PC-3 (cell line): ENCODE results near the gene CDC25A. TPM values are rescaled to one million over a fixed set of nuclear protein-coding genes. Genes with fewer than 3 reads are reported as not detected.

Experiments
- ATAC-seq: fragments of 200-7000 bp; cut with Tn5 transposase; 2 replicates; pipeline ENCODE4 v1.9.1; 2020; ENCODE audit warnings: mild to moderate bottlenecking, moderate library complexity
- BruUV-seq: library from RNA; stranded (reverse); fragments of 400-500 nt; replicated peaks from 2 replicates; lab custom pipeline; 2021; lab: Mats Ljungman, UMichigan
- CTCF ChIA-PET: fragments of 300-600 bp; sonication (Branson Sonifier 250); formaldehyde crosslinking; loops from one replicate; lab custom pipeline; 2022; ENCODE audit warnings: antibody characterized with exemption; lab: Charles Lee
- POLR2A ChIA-PET: fragments of 300-600 bp; sonication (Branson Sonifier 250); formaldehyde crosslinking; loops from one replicate; lab custom pipeline; 2022; ENCODE audit warnings: antibody characterized with exemption; ENCODE audit not compliant: unreplicated experiment; lab: Charles Lee
- DNase-seq: peaks from one replicate; pipeline ENCODE4 v3.0.0-alpha.2; 2015
- H2AFZ ChIP-seq: fragments of 300-600 bp; sonication (generic); 2 replicates; pipeline ENCODE4 v1.6.0; 2016; ENCODE audit warnings: antibody characterized with exemption, low read length
- H3F3A ChIP-seq: fragments of 300-600 bp; sonication (generic); one replicate; pipeline ENCODE4 v1.6.0; 2017; ENCODE audit warnings: antibody characterized with exemption, low read length, control low read depth, mild to moderate bottlenecking; ENCODE audit not compliant: unreplicated experiment
- H3K27ac ChIP-seq: fragments of 300-600 bp; sonication (generic); 2 replicates; pipeline ENCODE4 v1.5.1; 2016; ENCODE audit warnings: mild to moderate bottlenecking, low read length
- H3K27me3 ChIP-seq: fragments of 300-600 bp; sonication (generic); 2 replicates; pipeline ENCODE4 v1.6.1; 2016; ENCODE audit warnings: low read length, mixed read lengths
- H3K36me3 ChIP-seq: fragments of 300-600 bp; sonication (generic); 2 replicates; pipeline ENCODE4 v1.6.1; 2016; ENCODE audit warnings: low read depth, mixed run types, low read length, mixed read lengths
- H3K4me1 ChIP-seq: fragments of 300-600 bp; sonication (generic); 2 replicates; pipeline ENCODE4 v1.5.1; 2016; ENCODE audit warnings: low read length; ENCODE audit not compliant: insufficient read depth
- H3K4me2 ChIP-seq: fragments of 300-600 bp; sonication (generic); 2 replicates; pipeline ENCODE4 v1.6.0; 2016; ENCODE audit warnings: low read length
- H3K4me3 ChIP-seq: fragments of 300-600 bp; sonication (generic); 2 replicates; pipeline ENCODE4 v1.5.1; 2016; ENCODE audit warnings: mild to moderate bottlenecking, low read length, mixed read lengths
- H3K79me2 ChIP-seq: fragments of 300-600 bp; sonication (generic); 2 replicates; pipeline ENCODE4 v1.6.1; 2017; ENCODE audit warnings: low read length, mixed read lengths
- H3K9ac ChIP-seq: fragments of 300-600 bp; sonication (generic); 2 replicates; pipeline ENCODE4 v1.6.0; 2016; ENCODE audit warnings: mild to moderate bottlenecking, low read length
- H3K9me2 ChIP-seq: fragments of 300-600 bp; sonication (generic); replicated peaks from 2 replicates; pipeline ENCODE4 v1.6.1; 2016; ENCODE audit warnings: mixed run types, low read length, mixed read lengths
- H3K9me3 ChIP-seq: fragments of 300-600 bp; sonication (generic); 2 replicates; pipeline ENCODE4 v1.6.1; 2016; ENCODE audit warnings: low read length, mixed read lengths
- H4K20me1 ChIP-seq: fragments of 300-600 bp; sonication (generic); 2 replicates; pipeline ENCODE4 v1.6.1; 2016; ENCODE audit warnings: low read length, mixed read lengths
- EZH2 ChIP-seq: fragments of 300-600 bp; sonication (generic); IDR thresholded peaks from one replicate; pipeline ENCODE4 v1.6.1; 2017; ENCODE audit warnings: antibody characterized with exemption, mild to moderate bottlenecking, low read length; ENCODE audit not compliant: unreplicated experiment
- EZH2phosphoT487 ChIP-seq: fragments of 300-600 bp; sonication (generic); IDR thresholded peaks from 2 replicates; pipeline ENCODE4 v1.6.1; 2018; ENCODE audit warnings: mild to moderate bottlenecking, antibody characterized with exemption, low read length, borderline replicate concordance
- intact Hi-C: fragments of 100-400 bp; cut with micrococcal nuclease; formaldehyde crosslinking; loops from 2 replicates; pipeline ENCODE4 v1.9.0; 2023
- total RNA-seq: library from RNA; depleted of rRNA; stranded (reverse); fragments of >200 nt; gene quantifications from 2 replicates; pipeline ENCODE4 v1.2.3, GENCODE V29; 2014
- TF ChIP-seq, protein P1 (sequence below): fragments of 300-600 bp; sonication (generic); conservative IDR thresholded peaks from 2 replicates; pipeline ENCODE4 v1.5.1; 2017; ENCODE audit warnings: antibody characterized with exemption, low read depth, mild to moderate bottlenecking, low read length

The CDC25A gene
- total RNA-seq, 1 experiment from 2014 or later = 43.0 TPM

DNA sequence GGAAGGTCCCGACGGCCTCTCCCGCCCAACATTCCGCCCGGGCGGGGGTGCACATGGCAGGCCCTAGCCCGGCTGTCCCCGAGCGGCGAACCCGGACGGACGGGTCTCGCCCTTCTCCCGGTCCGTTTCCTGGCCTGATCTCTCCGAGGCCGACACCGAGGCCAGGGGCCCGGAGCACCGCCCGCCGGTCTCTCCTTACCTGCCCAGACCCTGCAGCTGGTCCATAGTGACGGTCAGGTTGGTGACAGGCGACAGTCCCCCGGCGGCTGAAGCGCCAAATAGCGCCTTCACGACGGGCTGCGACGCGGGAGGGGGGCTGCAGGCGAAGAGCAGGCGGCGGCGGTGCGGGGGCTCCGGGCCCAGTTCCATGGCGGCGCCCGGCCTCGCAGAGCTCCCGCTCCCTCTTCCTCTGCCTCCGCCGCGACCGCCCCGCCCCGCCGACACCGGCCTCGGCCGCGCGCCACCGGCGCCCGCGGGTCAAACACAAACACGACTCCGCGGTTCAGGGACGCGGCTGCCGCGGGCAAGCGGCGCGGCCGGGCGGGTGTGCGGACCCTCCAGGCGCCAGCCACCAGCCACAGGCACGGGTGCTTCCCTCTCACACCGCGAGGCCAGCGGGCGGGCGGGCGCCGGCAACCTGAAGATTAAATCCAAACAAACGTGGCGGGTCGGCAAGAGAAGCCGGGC is 495 bp downstream of the CDC25A start:
- no peak for TF ChIP-seq EZH2phosphoT487
- TF ChIP-seq, protein P1, sequence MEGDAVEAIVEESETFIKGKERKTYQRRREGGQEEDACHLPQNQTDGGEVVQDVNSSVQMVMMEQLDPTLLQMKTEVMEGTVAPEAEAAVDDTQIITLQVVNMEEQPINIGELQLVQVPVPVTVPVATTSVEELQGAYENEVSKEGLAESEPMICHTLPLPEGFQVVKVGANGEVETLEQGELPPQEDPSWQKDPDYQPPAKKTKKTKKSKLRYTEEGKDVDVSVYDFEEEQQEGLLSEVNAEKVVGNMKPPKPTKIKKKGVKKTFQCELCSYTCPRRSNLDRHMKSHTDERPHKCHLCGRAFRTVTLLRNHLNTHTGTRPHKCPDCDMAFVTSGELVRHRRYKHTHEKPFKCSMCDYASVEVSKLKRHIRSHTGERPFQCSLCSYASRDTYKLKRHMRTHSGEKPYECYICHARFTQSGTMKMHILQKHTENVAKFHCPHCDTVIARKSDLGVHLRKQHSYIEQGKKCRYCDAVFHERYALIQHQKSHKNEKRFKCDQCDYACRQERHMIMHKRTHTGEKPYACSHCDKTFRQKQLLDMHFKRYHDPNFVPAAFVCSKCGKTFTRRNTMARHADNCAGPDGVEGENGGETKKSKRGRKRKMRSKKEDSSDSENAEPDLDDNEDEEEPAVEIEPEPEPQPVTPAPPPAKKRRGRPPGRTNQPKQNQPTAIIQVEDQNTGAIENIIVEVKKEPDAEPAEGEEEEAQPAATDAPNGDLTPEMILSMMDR = no peak
- no peak for TF ChIP-seq EZH2
- H3K79me2 ChIP-seq = peaks cover 54% of the 10 kb centered on the region
- H3F3A ChIP-seq = no peaks in the 10 kb centered on the region
- H3K9ac ChIP-seq = peak overlapping the region; percentile 98
- intact Hi-C loops = loop anchor here (2.0 kb wide), 2 partner anchors 31 to 53 kb away; partner anchors contain the start of gene ZNF589
- 0 out of 2 replicates have a peak, but pooled peaks cover 3% of the 10 kb centered on the region for H4K20me1 ChIP-seq
- H3K9me3 ChIP-seq = no peaks in the 10 kb centered on the region
- peak overlapping the region; percentile 74 for H3K4me3 ChIP-seq
- peak overlapping the region; percentile 62 for H3K27ac ChIP-seq
- H3K4me2 ChIP-seq = peak overlapping the region; percentile 93
- no TSS peak for BruUV-seq
- H3K9me2 ChIP-seq = no peaks in the 10 kb centered on the region
- peak; percentile 33 for DNase-seq
- H3K27me3 ChIP-seq = no peaks in the 10 kb centered on the region
- H3K36me3 ChIP-seq = peaks cover 31% of the 10 kb centered on the region
- ChIA-PET POLR2A (interaction anchor here (0.9 kb wide), 1 partner anchor 99 kb away, joined by 5 read pairs; no protein-coding TSS in a partner anchor), CTCF (interaction anchor here (1.0 kb wide), 1 partner anchor 99 kb away, joined by 3 read pairs; no protein-coding TSS in a partner anchor)
- H2AFZ ChIP-seq = peak overlapping the region; percentile 86
- peaks cover 17% of the 10 kb centered on the region; the same call in 1 of the 2 replicates for H3K4me1 ChIP-seq
- ATAC-seq = peak; percentile 44

DNA sequence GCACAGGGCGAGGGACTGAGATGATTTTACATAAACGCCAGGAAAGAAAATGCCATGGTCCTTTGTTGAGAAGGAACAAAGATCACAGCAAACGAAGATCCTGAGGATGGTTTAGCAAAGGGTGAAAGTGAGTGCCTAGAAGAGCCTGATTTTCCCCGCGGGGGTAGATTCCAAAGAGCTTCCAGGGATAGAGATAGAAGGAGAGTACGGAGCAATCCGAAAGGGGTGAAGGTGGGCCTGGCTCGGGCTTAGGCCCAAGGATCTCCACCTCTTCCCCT is 977 bp downstream of the CDC25A start:
- H3K4me2 ChIP-seq = peak overlapping the region; percentile 93
- H3K79me2 ChIP-seq = peaks cover 59% of the 10 kb centered on the region
- DNase-seq (no peak), ATAC-seq (no peak)
- no peaks in the 10 kb centered on the region for H3K9me2 ChIP-seq
- peak overlapping the region; percentile 86 for H2AFZ ChIP-seq
- ChIA-PET POLR2A (no interaction called here), CTCF (interaction anchor here (1.0 kb wide), 1 partner anchor 98 kb away, joined by 3 read pairs; no protein-coding TSS in a partner anchor)
- H3F3A ChIP-seq = no peaks in the 10 kb centered on the region
- 0 out of 2 replicates have a peak, but pooled peaks cover 3% of the 10 kb centered on the region for H4K20me1 ChIP-seq
- no TSS peak for BruUV-seq
- H3K27me3 ChIP-seq = no peaks in the 10 kb centered on the region
- peaks cover 36% of the 10 kb centered on the region for H3K36me3 ChIP-seq
- peaks cover 17% of the 10 kb centered on the region; the same call in 1 of the 2 replicates for H3K4me1 ChIP-seq
- no peaks in the 10 kb centered on the region for H3K9me3 ChIP-seq
- peak overlapping the region; percentile 62; the same call in 1 of the 2 replicates for H3K27ac ChIP-seq
- intact Hi-C loops = loop anchor here (2.0 kb wide), 1 partner anchor 30 kb away; no protein-coding TSS in a partner anchor
- H3K4me3 ChIP-seq = peak overlapping the region; percentile 74
- no peak for TF ChIP-seq EZH2phosphoT487
- TF ChIP-seq, protein P1 = no peak
- TF ChIP-seq EZH2 = no peak
- peak overlapping the region; percentile 98 for H3K9ac ChIP-seq
